Neural progenitor cell (in vitro differentiated cells): Measurements from ENCODE around the gene BFSP2.

Experiments
- EZH2 ChIP-seq: fragments of 200-600 bp; sonication (generic); IDR thresholded peaks from 2 replicates; pipeline ENCODE4 v1.6.1; 2017; ENCODE audit warnings: antibody characterized with exemption, mild to moderate bottlenecking, moderate library complexity
- EZH2phosphoT487 ChIP-seq: fragments of 200-600 bp; sonication (generic); IDR thresholded peaks from 2 replicates; pipeline ENCODE4 v1.6.1; 2017; ENCODE audit warnings: antibody characterized with exemption
- TF ChIP-seq, protein P1 (sequence below): fragments of 200-600 bp; sonication (generic); IDR thresholded peaks from 2 replicates; pipeline ENCODE4 v1.5.1; 2017; ENCODE audit warnings: antibody characterized with exemption, mild to moderate bottlenecking

DNA sequence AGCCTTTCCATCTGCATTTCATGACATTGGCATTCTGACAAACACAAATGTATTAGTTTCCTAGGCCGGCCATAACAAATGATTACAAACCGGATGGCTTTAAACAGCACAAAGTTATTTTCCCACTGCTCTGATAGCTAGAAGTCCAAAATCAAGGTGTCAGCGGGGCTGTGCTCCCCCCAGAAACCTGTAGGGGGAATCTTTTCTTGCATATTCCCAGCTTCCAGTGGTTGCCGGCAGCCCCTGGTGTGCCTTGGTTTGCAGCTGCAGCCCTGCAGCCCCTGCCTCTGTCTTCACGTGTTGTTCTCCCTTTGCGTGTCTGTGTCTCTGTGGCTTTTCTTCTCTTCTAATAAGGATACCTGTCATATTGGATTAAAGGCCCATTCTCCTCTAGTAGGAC, 94.6 kb downstream of the BFSP2 start:
- TF ChIP-seq, protein P1, sequence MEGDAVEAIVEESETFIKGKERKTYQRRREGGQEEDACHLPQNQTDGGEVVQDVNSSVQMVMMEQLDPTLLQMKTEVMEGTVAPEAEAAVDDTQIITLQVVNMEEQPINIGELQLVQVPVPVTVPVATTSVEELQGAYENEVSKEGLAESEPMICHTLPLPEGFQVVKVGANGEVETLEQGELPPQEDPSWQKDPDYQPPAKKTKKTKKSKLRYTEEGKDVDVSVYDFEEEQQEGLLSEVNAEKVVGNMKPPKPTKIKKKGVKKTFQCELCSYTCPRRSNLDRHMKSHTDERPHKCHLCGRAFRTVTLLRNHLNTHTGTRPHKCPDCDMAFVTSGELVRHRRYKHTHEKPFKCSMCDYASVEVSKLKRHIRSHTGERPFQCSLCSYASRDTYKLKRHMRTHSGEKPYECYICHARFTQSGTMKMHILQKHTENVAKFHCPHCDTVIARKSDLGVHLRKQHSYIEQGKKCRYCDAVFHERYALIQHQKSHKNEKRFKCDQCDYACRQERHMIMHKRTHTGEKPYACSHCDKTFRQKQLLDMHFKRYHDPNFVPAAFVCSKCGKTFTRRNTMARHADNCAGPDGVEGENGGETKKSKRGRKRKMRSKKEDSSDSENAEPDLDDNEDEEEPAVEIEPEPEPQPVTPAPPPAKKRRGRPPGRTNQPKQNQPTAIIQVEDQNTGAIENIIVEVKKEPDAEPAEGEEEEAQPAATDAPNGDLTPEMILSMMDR, result peak; percentile 51
- TF ChIP-seq EZH2phosphoT487 (no peak), EZH2 (no peak)
